ENCODE data around the gene WBP11.

GRCh38 chr12:14772946-14773345, 30.3 kb downstream of the WBP11 start:
- TF ChIP-seq CTCF (IDR thresholded peaks at IDR 0.05), result no peak
- no peak for TF ChIP-seq REST (IDR thresholded peaks at IDR 0.05; ENCODE audit: insufficient read depth in 1 of 2, low read depth in 2 of 2, low read length in 1 of 2)
- TF ChIP-seq TCF7L2 (IDR thresholded peaks at IDR 0.05; ENCODE audit: low read depth, low read length), result no peak

All from Panc1 (cell line).